Stimulated activated CD4-positive, alpha-beta T cell treated with anti-CD3 and anti-CD28 coated beads, TNF-alpha, amount 100 ng/mL, for 1 hour (primary cell): Measurements from ENCODE around the gene TFR2.

Experiments
- DNase-seq, 3 donors: peaks; one replicate each; pipeline ENCODE4 v3.0.0-alpha.2; 2020; ENCODE audit warnings: low read depth in 3 of 3, low spot score in 1 of 3

The TFR2 gene

GRCh38 chr7:100573691-100574361 lies 67.5 kb downstream of the TFR2 start, which contains the start of gene SAP25:
SAP25 (minus strand) TSS chr7:100573900; CDS start chr7:100573742, 158 bp downstream.
- no peak for DNase-seq

DNA sequence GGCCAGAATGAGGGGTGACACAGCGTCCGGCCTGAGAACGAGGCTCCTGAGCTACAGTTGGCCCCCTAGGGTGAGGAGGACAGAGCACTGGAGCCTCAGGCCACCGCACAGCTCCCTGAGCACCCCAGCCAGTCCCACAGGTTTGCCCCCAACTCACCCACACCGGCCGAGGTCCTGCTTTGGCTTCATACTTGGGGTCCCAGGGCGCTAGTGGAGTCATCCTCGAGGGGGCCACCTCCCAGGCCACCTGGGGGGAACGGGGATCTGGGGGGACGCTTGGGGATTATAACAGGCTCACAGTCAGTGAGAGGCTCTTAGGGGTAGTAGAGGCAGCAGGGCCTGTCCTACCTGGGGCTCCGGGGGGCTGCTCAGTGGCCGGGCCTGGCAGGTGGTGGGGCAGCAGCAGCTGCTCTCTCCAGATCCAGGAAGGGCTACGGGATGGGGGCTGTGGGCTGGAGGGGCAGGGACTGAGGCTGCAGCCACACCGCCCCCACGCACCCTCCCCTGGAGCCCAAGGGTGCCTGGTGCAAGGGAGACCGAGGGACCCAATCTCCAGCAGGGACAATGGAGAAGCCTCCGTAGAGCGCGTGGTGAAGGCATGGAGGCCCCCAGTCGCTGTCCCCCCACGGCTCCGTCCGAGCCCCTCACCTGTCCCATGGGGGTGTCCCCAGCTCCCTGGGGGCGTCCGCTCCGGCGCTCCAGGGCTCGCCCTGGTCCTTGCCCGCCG lies 68.2 kb downstream of the TFR2 start:
- no peak for DNase-seq

GRCh38 chr7:100572281-100572948 lies 68.9 kb downstream of the TFR2 start:
- no peak for DNase-seq

- no peak for DNase-seq
Observed at GRCh38 chr7:100571829-100572116, 69.6 kb downstream of the TFR2 start.

- no peak for DNase-seq
Observed at GRCh38 chr7:100570954-100571828, 70.2 kb downstream of the TFR2 start.
